ENCODE measurements around the gene GLI2.
A peak's percentile ranks its signal among the peaks of the same experiment; 100 is the strongest.

GLI2 gene

DNA sequence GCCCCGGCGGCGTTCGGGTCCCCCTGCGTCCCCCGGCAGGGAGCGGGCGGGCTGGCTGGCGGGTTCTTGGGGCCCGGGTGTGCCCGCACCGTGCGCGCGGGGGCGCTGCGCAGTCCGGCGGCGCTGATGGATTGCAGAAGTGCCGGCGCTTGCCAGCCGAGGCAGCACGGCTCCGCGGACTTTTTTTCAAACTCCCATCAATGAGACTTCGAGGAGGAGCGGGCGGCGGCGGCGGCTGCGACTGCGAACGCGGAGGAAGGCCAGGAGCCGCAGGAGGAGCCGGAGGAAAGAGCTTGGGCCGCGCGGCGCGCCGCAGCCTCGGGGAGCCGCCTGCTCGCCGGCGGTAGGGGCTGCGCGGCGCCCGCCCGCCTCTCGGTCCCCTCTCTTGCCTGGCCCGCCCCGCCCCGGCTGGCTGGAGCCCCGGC, at the start of gene GLI2:
TSS of gene GLI2 (plus strand) at position 123 of the 425 bp plus-strand sequence. CDS start 61,453 bp downstream, outside the sequence.
- peak; percentile 40 for DNase-seq (ENCODE audit: low spot score)

DNA sequence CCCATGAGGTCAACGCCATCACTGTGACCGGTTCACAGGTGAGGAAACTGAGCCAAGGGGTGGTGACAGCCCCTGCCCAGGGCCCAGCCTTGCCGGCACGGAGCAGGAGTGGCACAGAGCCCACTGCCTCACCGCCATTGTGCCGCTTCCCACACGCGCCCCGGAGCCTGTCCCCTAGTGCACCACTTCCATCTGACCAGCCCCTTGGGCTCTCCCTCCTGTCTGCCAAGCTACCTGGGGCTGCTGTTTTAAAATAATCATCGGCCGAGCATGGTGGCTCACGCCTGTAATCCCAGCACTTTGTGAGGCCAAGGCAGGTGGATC, 49.7 kb upstream of the GLI2 start:
- DNase-seq (ENCODE audit: low spot score), result no peak

DNA sequence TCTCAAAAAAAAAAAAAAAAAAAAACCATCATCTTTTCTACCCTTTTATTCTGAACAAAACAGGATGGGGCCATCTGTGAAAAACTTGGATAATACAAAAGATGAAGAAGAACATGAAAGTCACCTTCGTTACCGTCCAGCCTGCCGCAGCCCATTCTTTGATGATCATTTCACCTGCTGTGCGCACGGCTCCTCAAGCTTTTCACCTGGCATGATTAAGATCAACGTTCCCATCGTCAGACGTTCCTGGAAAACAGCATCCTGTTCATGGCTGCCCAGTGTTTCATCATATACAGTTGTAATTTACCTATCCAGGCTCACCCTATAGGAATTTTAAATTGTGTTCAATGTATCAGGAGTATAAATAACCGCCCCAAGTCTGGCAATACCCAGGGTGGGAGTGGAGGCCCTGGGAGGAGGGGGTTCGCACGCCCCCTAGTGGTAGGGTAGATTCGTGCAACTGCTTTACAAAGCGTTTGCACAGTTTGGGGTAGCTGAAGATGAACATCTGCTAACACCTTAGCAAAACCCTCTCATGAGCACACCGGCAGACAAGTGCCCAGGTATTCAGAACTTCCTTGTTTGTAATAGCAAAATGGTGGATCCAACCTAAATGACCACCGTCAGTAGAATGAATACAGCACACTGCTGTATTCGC, 49.0 kb upstream of the GLI2 start:
- DNase-seq (ENCODE audit: low spot score), result no peak

DNA sequence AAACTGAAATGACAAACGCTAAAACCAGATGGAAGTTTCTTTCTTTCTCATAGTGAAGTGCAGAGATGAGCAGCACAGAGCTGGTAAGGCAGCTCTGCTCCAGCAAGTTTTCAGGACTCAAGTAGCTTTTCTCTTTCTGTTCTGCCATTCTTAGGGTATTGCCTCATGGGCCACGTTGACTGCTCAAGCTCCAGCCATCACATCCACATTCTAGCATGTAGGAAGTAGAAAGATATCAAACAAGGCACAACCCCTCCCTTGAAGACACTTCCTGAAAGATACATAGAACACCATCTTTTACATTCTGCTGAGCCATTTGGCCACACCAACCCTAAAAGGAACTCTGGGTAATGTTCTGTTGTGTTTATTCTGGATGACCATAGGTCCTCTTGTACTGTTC, 48.5 kb upstream of the GLI2 start:
- DNase-seq (ENCODE audit: low spot score), result no peak

DNA sequence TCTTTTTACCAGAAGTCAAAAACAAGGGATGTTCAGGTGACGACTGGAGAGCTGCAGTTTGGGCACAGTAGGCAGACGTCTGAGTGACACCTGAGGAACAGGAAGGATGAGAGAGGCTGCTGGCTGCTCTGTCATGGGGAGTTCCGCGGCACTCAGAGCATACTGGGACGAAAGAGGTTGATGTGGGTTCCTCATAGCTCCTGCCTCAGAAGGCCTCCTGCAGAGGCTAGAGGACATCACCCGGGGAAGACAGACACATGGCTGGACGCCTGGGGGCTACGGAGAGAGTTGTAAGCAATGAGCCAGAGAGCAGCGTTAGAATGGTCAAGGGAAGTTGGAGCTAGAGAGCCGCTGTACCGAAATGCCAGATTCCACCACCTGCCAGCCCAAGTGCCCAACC, 45.1 kb upstream of the GLI2 start:
- no peak for DNase-seq (ENCODE audit: low spot score)

DNA sequence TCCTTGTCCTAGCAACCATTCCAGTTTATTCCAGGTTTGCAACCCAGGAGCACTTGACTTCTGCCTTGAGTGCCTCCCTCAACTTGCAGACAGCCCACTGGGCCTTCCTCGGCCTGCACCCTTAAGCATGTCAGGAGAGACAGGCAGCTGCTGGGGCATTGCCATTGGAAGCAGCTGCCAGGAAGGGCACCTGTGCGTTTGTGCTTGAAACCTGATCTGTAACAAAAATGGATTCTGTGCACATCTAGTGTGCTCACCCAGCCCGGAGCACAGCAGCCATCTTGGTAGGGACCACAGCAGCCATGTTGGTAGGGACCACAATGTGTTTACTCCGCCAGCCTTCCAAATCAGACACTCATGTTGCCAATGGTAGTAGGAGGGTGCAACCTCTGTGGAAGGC, 44.3 kb upstream of the GLI2 start:
- DNase-seq (ENCODE audit: low spot score), result no peak

DNA sequence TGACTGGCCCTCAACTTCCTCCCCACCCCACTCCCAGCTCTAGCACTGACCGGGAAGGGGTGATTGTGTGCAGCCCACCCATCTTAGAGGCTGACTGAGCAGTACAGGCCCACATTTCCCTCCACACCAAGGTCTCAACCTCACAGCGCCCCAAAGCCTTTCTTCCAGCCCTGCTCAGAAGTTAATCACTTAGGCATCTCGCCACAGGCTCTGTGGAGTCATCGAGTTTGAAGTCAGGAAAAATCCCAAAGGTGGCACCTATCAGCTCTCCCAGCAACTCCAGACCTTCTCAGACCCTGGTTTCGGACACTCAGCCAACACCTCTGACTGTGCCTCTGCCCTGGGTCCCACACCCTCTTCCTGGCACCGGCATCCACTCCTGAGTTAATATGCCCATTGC, 43.0 kb upstream of the GLI2 start:
- DNase-seq (ENCODE audit: low spot score), result no peak

DNA sequence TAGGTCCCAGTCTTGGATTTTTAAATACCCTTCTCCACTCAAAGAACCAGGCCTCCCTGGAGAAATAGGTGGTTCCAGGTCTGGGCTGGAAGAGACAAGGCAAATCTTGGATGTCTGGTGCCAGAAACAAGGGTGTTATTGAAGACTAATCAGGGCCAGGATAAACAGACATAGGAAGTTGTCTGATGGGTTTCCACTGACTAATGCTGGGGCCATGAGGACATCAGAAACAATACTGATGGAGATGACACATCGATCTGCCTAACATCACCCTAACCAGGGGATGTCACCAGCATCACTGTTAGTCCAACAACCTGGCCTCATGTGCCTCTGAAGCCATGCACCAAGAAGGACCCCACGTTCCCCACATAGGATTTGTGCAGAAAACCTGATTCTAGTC, 42.5 kb upstream of the GLI2 start:
- DNase-seq (ENCODE audit: low spot score), result no peak

DNA sequence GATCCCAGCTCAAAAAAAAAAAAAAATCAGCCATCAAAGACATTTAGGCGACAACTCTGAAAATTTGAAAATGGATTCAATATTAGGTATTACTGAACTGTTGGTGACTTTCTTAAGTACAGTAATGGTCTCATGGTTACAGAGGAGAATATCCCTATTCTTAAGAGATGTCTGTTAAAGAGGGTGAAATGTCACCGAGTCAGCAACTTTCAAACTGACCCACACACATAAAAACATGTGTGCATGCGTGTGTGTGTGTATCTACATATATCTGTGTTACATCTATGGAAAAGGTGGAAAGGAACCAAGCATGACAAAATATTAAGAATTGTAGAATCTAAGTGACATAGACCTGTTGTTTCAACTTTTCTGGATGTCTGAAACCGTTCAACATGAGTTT, 41.6 kb upstream of the GLI2 start:
- DNase-seq (ENCODE audit: low spot score), result no peak

DNA sequence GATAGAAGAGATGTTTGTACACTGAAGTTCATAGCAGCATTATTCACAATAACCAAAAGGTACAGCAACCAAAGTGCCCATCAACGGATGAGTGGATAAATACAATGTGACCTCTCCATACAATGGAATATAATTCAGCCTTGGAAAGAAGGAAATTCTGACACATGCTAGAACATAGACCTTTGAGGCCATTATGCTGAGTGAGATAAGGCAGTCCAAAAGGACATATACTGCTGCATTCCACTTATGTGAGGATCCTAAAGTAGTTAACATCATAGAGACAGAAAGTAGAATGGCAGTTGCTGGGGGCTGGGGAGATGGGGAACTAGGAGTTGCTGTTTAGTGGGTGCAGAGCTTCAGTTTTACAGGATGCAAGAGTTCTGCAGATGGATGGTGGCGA, 38.2 kb upstream of the GLI2 start:
- DNase-seq (ENCODE audit: low spot score), result no peak

DNA sequence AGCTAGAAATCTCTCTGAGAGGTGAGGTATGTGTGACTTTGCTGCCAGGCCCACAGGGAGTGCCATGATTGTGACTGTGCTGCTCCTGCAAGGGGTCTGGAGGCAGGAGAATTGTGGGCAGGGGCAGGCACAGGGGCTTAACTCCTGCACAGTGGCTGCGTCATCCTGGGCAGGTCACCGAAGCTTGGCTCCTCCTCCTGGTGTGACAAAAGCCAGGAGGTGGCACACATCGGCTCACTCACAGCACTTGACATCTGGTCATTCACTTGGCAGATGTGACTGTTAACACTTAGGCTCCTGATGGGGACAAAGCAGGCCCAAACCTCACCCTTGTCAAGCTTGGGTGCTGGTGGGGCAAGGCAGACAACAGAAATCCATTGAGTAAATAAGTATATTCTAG, 36.4 kb upstream of the GLI2 start:
- DNase-seq (ENCODE audit: low spot score), result no peak

DNA sequence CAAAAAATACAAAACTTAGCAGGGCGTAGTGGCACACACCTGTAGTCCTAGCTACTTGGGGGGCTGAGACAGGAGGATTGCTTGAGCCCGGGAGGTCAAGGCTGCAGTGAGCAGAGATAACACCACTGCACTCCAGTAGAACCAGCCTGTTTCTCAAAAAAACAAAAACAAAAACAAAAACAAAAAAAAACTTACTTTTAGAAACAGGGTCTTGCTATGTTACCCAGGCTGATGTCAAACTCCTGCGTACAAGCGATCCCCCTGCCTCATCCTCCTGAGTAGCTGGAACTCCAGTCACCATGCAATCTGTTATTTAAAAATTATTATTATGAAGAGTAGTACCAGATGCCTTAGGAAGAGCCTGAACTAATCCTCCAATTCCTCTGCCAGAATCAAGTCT, 35.0 kb upstream of the GLI2 start:
- DNase-seq (ENCODE audit: low spot score), result no peak

DNA sequence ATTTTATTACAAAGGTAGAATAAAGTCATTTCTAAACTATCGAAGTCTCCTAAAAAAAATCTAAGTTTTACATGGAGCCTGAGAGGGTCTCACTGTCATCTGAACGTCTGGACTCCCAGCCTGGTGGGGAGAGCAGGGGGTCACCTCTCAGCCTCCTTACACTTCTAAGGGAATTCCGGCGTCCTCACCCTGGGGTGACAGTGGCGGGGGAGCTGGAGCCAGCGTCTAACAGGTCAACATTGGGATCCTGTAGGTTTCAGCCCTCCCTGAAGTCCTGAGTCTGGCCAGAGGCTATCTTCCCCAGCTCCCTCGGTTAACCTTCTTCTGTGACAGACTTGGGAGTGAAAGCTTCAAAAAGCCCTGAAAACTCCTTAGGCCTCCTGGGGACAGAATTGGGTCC, 34.6 kb upstream of the GLI2 start:
- no peak for DNase-seq (ENCODE audit: low spot score)

DNA sequence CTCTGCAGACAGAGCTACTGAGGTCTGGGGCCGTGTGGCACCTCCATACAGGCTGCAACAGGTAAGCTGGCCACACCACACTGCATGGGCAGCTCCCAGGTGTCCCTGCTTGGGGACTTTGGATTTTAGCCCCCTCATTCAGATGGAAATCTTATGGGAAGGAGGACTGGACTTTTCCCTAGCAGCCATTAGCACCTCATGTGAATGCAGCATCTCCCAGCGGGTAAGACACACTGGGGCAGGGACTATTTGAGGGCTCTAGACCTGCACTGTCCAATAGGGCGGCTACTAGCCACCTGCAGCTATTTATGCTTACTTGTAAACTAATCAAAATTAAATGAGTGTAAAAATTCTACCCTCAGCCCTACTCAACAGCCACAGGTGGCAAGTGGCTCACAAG, 34.2 kb upstream of the GLI2 start:
- no peak for DNase-seq (ENCODE audit: low spot score)

DNA sequence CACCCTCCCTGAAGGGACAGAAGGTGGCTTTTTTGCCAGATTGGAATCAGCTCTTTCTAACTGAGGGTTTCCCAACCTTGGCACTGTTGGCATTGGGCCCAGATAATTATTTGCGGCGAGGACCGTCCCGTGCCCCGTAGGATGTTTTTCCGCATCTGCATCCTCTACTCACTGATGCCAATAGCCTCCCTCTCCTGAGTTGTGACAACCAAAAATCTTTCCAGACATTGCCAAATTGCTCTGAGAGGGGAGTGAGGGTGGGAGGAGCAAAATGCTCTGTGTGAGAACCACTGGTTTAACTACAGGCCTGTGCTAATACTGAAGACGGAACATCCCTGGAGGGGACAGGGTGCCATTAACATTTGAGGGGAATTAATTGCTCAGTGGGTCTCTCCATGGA, 33.6 kb upstream of the GLI2 start:
- DNase-seq (ENCODE audit: low spot score), result no peak

DNA sequence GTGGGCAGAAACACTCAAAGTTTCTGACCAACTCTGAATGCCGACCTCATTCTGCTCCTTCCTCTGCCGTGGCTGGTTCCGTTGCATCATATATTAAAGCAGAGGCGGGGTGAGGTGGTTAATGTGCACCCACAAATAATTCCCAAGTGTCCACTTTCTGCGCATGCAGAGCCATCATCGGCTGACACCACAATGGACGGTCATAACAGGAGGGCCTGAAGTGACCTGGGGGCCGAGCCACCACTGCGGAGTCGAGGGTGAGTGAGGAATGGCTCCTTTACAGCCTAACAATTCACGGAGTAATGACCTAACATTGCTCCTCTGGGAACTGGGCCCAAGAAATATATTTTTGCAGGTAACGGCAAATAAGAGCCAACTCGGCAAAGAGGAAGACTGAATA, 32.9 kb upstream of the GLI2 start:
- DNase-seq (ENCODE audit: low spot score), result no peak

DNA sequence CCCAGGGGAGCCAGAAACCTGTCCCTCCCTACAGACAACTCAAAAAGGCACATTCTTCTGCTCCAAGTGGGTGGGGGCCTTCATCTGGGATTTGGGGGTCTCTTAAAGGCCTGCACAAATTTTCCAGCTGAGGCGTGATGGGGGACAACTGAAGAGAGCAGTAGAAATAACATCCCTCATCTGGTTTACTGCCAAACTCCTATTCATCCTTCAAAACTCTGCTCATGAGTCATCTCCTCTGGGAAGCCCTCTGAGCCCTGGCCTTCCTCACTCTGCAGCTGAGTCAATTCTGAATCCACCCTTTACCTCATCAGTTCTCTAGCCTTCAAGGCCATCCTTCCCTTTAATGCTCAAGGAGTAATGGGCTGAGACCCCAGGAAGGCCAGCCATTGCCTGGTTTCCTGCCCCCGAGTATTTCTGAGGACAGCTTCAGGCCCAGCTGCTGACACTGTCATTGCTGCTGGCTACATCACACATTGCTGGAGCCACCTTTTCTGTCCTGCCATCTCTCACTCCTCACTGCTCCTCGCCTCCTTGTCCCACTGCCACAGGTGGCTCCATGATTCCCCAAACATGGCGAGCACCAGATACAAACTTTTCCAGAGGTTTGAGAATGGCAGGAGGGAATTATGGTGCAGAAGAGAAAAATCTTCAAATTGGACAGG, 32.2 kb upstream of the GLI2 start:
- DNase-seq (ENCODE audit: low spot score), result no peak

DNA sequence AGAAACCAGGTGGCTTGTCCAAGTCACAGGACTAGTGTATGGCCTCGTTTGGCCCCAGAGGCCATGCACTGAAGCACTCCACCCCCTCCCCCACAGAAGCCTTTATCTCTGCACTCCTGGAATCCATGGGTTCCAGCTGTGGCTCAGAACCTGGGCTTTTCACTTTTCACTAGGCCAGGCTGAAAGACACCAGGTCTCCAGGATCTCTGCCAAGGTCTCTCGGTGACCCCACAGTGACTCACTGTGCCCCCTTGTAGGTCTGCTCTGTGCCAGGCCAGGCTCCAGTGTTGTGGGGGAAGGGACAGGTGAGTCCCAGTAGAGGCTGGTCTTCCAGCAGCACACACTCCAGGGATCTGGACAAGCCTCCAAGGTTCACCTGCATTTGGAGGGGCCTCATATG, 31.0 kb upstream of the GLI2 start:
- DNase-seq (ENCODE audit: low spot score), result no peak

DNA sequence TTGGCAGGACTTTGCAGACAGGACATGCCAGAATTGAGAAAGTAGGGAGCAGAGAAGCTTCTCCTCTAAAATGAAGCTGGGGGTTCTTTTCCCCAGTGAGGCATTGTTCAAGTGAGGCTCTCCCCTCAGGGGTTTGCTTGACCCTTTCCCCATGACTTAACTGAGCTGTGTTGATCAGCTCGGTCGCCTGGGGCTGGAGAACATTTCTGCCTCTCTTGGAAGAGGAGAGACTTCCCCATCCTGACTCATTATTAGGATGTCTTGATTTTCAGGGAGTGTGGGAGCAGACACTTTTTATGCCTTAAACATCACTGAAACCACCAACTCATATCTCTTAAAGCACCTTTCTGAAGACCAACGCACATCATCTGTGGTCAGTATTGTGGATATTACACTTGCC, 27.9 kb upstream of the GLI2 start:
- no peak for DNase-seq (ENCODE audit: low spot score)

DNA sequence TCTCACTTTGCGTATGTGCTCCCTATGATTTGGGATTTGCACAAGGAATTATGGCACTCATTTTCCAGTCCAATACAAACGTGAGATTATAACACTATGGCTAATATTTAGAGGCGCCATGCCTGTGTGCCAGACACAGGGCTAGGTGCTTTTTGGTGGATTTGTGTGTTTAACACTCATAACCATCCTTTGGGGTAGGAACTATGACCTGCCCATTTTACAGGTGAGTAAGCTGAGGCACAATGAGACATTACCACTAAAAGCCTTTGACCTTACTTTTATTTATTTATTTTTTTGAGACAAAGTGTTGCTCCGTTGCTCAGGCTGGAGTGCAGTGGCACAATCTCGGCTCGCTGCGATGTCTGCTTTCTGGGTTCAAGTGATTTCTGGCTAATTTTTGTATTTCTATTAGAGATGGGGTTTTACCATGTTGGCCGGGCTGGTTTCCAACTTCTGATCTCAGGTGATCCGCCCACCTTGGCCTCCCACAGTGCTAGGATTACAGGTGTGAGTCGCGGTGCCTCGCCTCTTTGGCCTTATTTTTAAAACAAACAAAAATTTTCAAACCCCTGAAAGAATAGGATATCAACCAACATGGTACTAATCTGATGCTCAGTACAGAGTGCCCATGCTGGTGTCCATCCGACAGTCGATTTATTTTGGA, 26.6 kb upstream of the GLI2 start:
- DNase-seq (ENCODE audit: low spot score), result no peak

DNA sequence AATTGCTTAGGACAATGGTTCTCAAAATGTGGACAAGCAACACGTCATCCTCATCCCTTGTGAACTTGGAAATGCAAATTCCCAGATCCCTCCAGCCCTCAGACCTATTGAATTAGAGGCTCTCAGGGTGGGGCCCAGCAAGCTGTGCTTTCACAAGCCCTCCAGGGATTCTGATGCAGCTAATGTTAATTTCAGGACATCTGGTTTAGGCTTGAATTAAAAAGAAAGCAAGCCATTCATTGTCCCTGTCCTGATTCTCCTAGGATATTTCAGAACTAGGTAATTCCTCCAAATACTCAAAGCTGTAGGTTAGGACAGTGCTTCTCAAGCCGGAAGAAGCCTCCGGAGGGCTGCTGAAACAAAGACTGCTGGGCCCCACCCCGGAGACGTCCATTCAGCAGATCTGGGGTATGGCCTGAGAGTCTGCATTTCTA, 26.0 kb upstream of the GLI2 start:
- DNase-seq (ENCODE audit: low spot score), result no peak

DNA sequence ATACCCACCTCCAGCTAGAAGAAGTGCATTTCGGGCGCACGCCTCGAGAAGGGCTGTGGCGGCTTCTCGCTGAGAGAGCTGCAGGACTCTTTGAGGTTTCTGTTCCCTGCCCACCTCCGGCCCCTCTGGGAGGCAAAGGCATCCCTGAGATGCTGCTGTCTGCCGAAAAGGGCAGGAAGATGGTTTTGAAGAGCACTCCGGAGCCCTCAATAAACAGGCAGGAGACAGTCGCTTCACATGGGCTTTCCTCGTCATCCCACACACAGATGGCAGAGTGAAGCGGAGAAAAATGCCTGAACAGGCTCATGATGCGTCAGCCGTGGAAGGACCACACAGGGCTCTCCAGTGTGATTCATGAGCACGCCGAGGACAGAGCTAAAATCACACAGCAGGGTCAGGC, 25.4 kb upstream of the GLI2 start:
- DNase-seq (ENCODE audit: low spot score), result no peak

DNA sequence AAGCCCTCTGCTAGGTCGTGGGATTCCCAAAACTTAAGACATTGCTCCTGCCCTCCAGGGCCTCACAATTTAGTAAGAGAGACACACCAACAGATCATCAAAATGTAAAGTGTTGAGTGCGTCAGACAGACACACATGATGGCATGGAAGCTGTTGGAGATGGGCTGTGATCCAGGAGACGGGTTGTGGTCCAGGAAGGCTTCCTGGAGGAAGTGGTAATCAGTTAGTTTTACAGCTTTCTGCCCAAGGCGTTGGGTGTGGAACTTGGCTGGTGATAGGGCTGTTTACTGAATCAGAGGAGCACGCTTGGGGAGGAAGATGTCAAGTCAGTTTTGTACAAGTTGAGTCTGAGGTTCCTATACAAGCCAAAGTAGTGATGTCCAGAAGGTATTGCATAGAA, 24.0 kb upstream of the GLI2 start:
- no peak for DNase-seq (ENCODE audit: low spot score)

DNA sequence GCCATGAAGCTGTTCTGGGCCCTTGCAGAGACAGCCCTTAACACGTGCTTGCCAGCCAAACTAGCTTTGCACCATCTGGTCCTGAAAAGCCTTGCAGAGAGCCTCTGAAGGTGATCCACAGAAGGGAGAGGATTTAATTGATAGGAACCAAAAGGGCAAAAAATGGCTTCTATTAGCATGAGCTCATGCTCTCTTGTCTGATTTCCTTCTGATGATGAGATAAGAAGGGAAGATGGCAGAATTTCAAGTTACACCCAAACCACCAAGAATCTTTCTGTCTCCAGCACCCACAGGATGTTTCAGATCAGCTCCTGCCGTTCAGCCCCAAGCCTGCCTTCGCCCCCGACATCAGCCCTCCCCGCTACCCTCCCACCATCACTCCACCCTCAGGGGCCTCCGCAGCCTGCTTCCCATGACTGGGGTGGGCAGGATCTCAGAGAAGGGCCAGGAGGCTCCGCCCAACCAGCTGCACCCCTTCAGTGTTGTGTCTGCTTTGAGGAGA, 23.4 kb upstream of the GLI2 start:
- no peak for DNase-seq (ENCODE audit: low spot score)
